Upper lobe of right lung (tissue), 1 donor: ENCODE measurements around the gene KLHDC1. TPM values are rescaled to one million over a fixed set of nuclear protein-coding genes. Genes with fewer than 3 reads are reported as not detected.
"Not testable (repeated sequence)": the region's sequence is repeated elsewhere in the genome, so short reads cannot be mapped to it uniquely, and the experiment has no call there.

Source experiments
- ATAC-seq: fragments of 200-7000 bp; cut with Tn5 transposase; one replicate; pipeline ENCODE4 v1.9.1; 2020; ENCODE audit warnings: mild to moderate bottlenecking, moderate library complexity
- DNase-seq: peaks from one replicate; pipeline ENCODE4 v3.0.0-alpha.2; 2020
- H3K27ac ChIP-seq: fragments of 200-600 bp; one replicate; pipeline ENCODE4 v1.8.0; 2022
- H3K27me3 ChIP-seq: fragments of 200-600 bp; one replicate; pipeline ENCODE4 v1.8.0; 2022; ENCODE audit warnings: mild to moderate bottlenecking
- H3K36me3 ChIP-seq: fragments of 200-600 bp; one replicate; pipeline ENCODE4 v1.8.0; 2022
- H3K4me1 ChIP-seq: fragments of 200-600 bp; one replicate; pipeline ENCODE4 v1.8.0; 2022
- H3K4me3 ChIP-seq: fragments of 200-600 bp; one replicate; pipeline ENCODE4 v1.8.0; 2022; ENCODE audit warnings: mild to moderate bottlenecking
- H3K9me3 ChIP-seq: fragments of 200-600 bp; one replicate; pipeline ENCODE4 v1.8.0; 2022
- intact Hi-C: fragments of 100-400 bp; cut with DNase I; formaldehyde crosslinking; loops from one replicate; pipeline ENCODE4 v1.11.0; 2022
- total RNA-seq: library from RNA; stranded (reverse); fragmentation: NEBNext Ultra II Directional; extraction: Animal tissue kit (Norgen Biotek cat#: 25700); gene quantifications from one replicate; pipeline ENCODE4 v1.2.1, GENCODE V29; 2021
- TF ChIP-seq, protein P1 (sequence below): fragments of 200-600 bp; IDR thresholded peaks from one replicate; pipeline ENCODE4 v1.8.0; 2022; ENCODE audit warnings: antibody characterized with exemption
- donor health status: DM: no; HTN: yes; CAD: no; lungs with severe emphysema.

Gene KLHDC1
- total RNA-seq, 1 donor from 2014 or later: 7.6 TPM

DNA sequence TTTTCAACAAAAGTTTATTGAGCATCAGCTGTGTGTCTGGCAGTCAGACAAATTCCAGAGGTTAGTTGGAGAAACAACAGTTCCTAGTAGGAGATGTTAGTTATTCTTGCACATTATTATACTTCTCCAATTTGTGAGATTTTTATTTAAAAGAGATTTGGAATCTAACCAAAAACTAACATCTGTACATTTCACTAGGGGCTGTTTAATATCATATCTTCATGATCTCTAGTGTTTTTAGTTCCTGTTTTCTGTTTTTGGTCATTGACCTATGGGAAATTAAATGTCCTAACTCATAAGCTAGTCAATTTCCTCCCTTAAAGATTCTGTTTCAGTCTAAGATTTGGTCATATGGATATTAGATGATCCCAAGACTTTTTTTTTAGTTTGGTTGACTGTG is 40.9 kb downstream of the KLHDC1 start:
- Histone ChIP-seq H3K27me3 (no peaks in the 10 kb centered on the region), H3K4me1 (no peaks in the 10 kb centered on the region), H3K27ac (no peak overlapping the region), H3K9me3 (no peaks in the 10 kb centered on the region), H3K4me3 (no peak overlapping the region), H3K36me3 (peaks cover 6% of the 10 kb centered on the region)
- TF ChIP-seq, protein P1, sequence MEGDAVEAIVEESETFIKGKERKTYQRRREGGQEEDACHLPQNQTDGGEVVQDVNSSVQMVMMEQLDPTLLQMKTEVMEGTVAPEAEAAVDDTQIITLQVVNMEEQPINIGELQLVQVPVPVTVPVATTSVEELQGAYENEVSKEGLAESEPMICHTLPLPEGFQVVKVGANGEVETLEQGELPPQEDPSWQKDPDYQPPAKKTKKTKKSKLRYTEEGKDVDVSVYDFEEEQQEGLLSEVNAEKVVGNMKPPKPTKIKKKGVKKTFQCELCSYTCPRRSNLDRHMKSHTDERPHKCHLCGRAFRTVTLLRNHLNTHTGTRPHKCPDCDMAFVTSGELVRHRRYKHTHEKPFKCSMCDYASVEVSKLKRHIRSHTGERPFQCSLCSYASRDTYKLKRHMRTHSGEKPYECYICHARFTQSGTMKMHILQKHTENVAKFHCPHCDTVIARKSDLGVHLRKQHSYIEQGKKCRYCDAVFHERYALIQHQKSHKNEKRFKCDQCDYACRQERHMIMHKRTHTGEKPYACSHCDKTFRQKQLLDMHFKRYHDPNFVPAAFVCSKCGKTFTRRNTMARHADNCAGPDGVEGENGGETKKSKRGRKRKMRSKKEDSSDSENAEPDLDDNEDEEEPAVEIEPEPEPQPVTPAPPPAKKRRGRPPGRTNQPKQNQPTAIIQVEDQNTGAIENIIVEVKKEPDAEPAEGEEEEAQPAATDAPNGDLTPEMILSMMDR: no peak
- ATAC-seq (no peak), DNase-seq (no peak)
- intact Hi-C loops: no loop called here

DNA sequence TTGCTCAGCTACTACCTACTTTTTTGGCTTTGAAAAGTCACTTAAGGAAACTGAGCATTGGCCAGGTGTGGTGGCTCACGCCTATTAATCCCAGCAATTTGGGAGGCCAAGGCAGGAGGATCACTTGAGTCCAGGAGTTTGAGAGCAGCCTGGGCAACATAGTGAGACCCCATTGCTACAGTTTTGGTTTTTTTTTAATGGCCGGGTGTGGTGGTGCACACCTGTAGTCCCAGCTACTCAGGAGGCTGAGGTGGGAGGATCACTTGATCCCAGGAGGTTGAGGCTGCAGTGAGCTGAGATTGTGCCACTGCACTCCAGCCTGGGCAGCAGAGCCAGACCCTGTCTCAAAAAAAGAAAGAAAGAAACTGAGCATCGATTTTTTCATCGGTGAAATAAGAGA is 42.7 kb downstream of the KLHDC1 start:
- H3K9me3 ChIP-seq, H3K4me1 ChIP-seq, intact Hi-C loops: not testable (repeated sequence)

DNA sequence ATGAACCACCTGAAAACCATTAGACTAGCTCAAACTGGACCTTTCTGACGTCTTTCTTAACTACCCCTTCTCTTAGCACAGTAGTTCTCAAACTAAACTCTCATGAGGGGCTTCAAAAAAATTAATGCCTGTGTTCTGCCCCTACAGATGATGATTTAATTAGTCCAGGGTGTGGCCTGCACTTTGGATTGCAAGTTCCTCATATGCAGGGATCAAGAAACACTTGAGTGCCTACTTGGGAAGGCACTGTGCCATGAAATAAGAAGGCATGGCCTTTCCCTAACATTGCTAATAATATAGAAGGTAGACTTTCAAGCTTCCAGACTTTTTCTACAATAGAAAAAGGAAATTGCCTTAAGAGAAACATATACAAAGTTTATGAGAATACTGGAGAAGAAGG is 52.3 kb downstream of the KLHDC1 start:
- Histone ChIP-seq H3K9me3 (no peaks in the 10 kb centered on the region), H3K36me3 (peaks cover 27% of the 10 kb centered on the region), H3K27me3 (no peaks in the 10 kb centered on the region), H3K4me1 (no peaks in the 10 kb centered on the region), H3K27ac (no peak overlapping the region), H3K4me3 (no peak overlapping the region)
- DNase-seq (no peak), ATAC-seq (no peak)
- intact Hi-C loops: no loop called here
- TF ChIP-seq, protein P1: no peak

More for the DNA sequence above, 42.7 kb downstream of the KLHDC1 start:
- H3K36me3 ChIP-seq, H3K27ac ChIP-seq, ATAC-seq, H3K4me3 ChIP-seq, DNase-seq, H3K27me3 ChIP-seq: not testable (repeated sequence)

DNA sequence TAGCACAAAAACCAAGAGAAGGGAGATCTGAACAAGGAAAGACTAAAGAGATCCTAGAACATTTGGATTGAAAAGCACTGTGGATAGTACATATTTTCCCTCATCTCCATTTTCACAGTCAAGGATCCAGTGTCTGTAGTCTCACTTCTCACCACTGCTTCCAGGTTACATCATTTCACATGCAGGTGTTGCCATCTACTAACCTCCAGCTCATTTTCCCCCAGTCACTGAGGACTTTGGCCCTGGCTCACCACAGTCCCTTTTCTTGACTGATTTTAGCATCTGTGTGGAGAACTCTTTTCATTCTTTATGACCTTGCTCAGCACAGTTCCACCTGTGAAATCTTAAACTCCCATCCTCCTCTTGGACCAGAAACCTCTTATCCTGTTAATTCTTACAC is 53.6 kb downstream of the KLHDC1 start:
- ATAC-seq, H3K4me3 ChIP-seq, intact Hi-C loops, DNase-seq, H3K4me1 ChIP-seq, H3K27ac ChIP-seq, H3K27me3 ChIP-seq, H3K9me3 ChIP-seq: not testable (repeated sequence)
- peaks cover 20% of the 10 kb centered on the region for H3K36me3 ChIP-seq

DNA sequence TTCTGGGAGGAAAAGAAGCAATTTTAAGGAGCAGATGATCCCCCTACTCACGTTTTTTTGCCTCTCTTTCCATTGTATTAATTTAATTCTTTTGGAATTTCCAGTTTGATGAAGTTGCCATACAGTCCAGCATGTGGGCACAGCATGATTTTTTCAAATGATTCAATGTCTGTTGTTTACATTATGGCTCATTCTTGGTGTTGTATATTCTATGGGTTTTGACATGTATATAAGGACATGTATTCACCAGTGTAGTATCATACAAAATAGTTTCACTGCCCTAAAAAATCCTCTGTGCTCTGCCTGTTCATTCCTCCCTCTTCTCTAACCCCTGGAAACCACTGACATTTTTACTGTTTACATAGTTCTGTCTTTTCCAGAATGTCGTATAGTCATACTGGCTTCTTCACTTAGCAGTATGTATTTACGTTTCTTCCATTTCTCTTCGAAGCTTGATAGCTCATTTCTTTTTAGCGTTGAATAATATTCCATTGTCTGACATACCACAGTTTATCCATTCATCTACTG is 61.7 kb downstream of the KLHDC1 start:
- Histone ChIP-seq H3K9me3 (no peaks in the 10 kb centered on the region), H3K27ac (no peak overlapping the region), H3K4me3 (no peak overlapping the region), H3K4me1 (no peaks in the 10 kb centered on the region), H3K36me3 (peaks cover 12% of the 10 kb centered on the region), H3K27me3 (no peaks in the 10 kb centered on the region)
- intact Hi-C loops: no loop called here
- ATAC-seq: no peak
- TF ChIP-seq, protein P1: no peak
- DNase-seq: no peak

DNA sequence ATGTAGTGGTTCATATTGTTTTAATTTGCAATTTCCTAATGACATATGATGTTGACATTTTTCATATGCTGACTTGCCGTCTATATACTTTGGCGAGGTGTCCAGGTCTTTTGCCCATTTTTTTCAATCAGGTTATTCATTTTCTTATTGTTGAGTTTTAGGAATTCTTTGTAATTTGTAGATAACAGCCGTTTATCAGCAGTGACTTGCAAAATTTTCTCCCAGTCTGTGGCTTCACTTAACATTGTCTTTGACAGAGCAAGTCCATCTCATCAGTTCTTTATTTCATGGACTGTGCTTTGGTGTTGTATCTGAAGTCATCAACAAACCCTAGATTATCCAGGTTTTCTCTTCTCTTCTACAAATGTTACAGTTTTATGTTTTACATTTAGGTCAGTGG is 62.5 kb downstream of the KLHDC1 start:
- H3K4me3 ChIP-seq: no peak overlapping the region
- no peaks in the 10 kb centered on the region for H3K4me1 ChIP-seq
- DNase-seq (no peak), ATAC-seq (no peak)
- intact Hi-C loops: no loop called here
- H3K9me3 ChIP-seq: no peaks in the 10 kb centered on the region
- TF ChIP-seq, protein P1: no peak
- H3K27ac ChIP-seq: no peak overlapping the region
- no peaks in the 10 kb centered on the region for H3K27me3 ChIP-seq
- peaks cover 12% of the 10 kb centered on the region for H3K36me3 ChIP-seq
